IMR-90 (cell line): ENCODE results near the gene GMFB. TPM values are rescaled to one million over a fixed set of nuclear protein-coding genes. Genes with fewer than 3 reads are reported as not detected.

ENCODE experiments used
- ATAC-seq: fragments of 200-7000 bp; cut with Tn5 transposase; 2 replicates; pipeline ENCODE4 v1.9.1; 2020; ENCODE audit warnings: low read depth, mild to moderate bottlenecking, moderate library complexity
- BruUV-seq: library from RNA; stranded (reverse); fragments of 400-500 nt; replicated peaks from 2 replicates; lab custom pipeline; 2021; lab: Mats Ljungman, UMichigan
- CTCF ChIA-PET: fragments of 300-600 bp; formaldehyde crosslinking; extraction: SDS; loops from one replicate; lab custom pipeline; 2021; ENCODE audit warnings: antibody characterized with exemption; lab: Yijun Ruan, JAX
- POLR2A ChIA-PET: fragments of 300-600 bp; sonication (Branson Sonifier 250); formaldehyde crosslinking; loops from one replicate; lab custom pipeline; 2022; ENCODE audit warnings: antibody characterized with exemption; ENCODE audit not compliant: unreplicated experiment; lab: Charles Lee
- DNase-seq: peaks from one replicate; pipeline ENCODE4 v3.0.0; 2013
- H2AFZ ChIP-seq: replicated peaks from 2 replicates; pipeline ENCODE3; 2013; ENCODE audit warnings: low read length, mild to moderate bottlenecking; ENCODE audit not compliant: poor library complexity
- H2AK5ac ChIP-seq: 2 replicates; pipeline ENCODE4 v1.6.1; 2013; ENCODE audit warnings: low read depth, low read length, inconsistent platforms
- H2AK9ac ChIP-seq: replicated peaks from 2 replicates; pipeline ENCODE3; 2013; ENCODE audit warnings: mild to moderate bottlenecking, low read depth, low read length, moderate library complexity; ENCODE audit not compliant: poor library complexity
- H2BK120ac ChIP-seq: 2 replicates; pipeline ENCODE4 v1.6.1; 2013; ENCODE audit warnings: low read depth, low read length, inconsistent platforms
- H2BK15ac ChIP-seq: 3 replicates; pipeline ENCODE4 v1.6.1; 2013; ENCODE audit warnings: low read depth, low read length, inconsistent platforms
- H2BK20ac ChIP-seq: 2 replicates; pipeline ENCODE4 v1.6.1; 2013; ENCODE audit warnings: low read depth, mild to moderate bottlenecking, inconsistent platforms, low read length, moderate library complexity
- H2BK5ac ChIP-seq: 2 replicates; pipeline ENCODE4 v1.6.1; 2013; ENCODE audit warnings: mild to moderate bottlenecking, low read depth, low read length, inconsistent platforms; ENCODE audit not compliant: poor library complexity, severe bottlenecking
- H3K14ac ChIP-seq: replicated peaks from 2 replicates; pipeline ENCODE4 v1.6.1; 2013; ENCODE audit warnings: low read depth, low read length, inconsistent platforms
- H3K18ac ChIP-seq: 2 replicates; pipeline ENCODE4 v1.6.1; 2013; ENCODE audit warnings: low read depth, low read length, control low read depth
- H3K23ac ChIP-seq: 2 replicates; pipeline ENCODE4 v1.6.1; 2013; ENCODE audit warnings: low read depth, low read length, inconsistent platforms
- H3K27ac ChIP-seq: 2 replicates; pipeline ENCODE4 v1.5.1; 2013; ENCODE audit warnings: mild to moderate bottlenecking, control low read depth, low read length; ENCODE audit not compliant: insufficient read depth
- H3K27me3 ChIP-seq: 2 replicates; pipeline ENCODE4 v1.6.1; 2013; ENCODE audit warnings: low read length; ENCODE audit not compliant: control insufficient read depth, insufficient read depth
- H3K36me3 ChIP-seq: 2 replicates; pipeline ENCODE4 v1.6.1; 2013; ENCODE audit warnings: low read length, mixed read lengths; ENCODE audit not compliant: control insufficient read depth, insufficient read depth
- H3K4ac ChIP-seq: 2 replicates; pipeline ENCODE4 v1.6.1; 2013; ENCODE audit warnings: low read depth, low read length, inconsistent platforms
- H3K4me1 ChIP-seq: 2 replicates; pipeline ENCODE4 v1.6.1; 2013; ENCODE audit warnings: low read length, mixed read lengths; ENCODE audit not compliant: control insufficient read depth, insufficient read depth
- H3K4me2 ChIP-seq: 2 replicates; pipeline ENCODE4 v1.6.1; 2013; ENCODE audit warnings: low read depth, mild to moderate bottlenecking, control low read depth, low read length, moderate library complexity
- H3K4me3 ChIP-seq: 2 replicates; pipeline ENCODE4 v1.5.1; 2013; ENCODE audit warnings: low read depth, mild to moderate bottlenecking, control low read depth, low read length, moderate library complexity; ENCODE audit not compliant: insufficient read depth
- H3K56ac ChIP-seq: 2 replicates; pipeline ENCODE4 v1.6.1; 2013; ENCODE audit warnings: low read length, inconsistent platforms; ENCODE audit not compliant: insufficient read depth; ENCODE audit errors: extremely low read depth
- H3K79me1 ChIP-seq, 2 experiments: 2 replicates each; pipeline ENCODE4 v1.6.1; 2013; ENCODE audit warnings: low read length in 2 of 2, inconsistent platforms in 1 of 2, low read depth in 1 of 2
- H3K9ac ChIP-seq: 2 replicates; pipeline ENCODE4 v1.6.1; 2013; ENCODE audit warnings: low read depth, low read length, control low read depth
- H3K9me1 ChIP-seq: 2 replicates; pipeline ENCODE4 v1.6.1; 2013; ENCODE audit warnings: low read length, inconsistent platforms; ENCODE audit not compliant: insufficient read depth
- H3K9me3 ChIP-seq: 2 replicates; pipeline ENCODE4 v1.6.1; 2013; ENCODE audit warnings: low read length; ENCODE audit not compliant: control insufficient read depth, insufficient read depth
- H4K20me1 ChIP-seq: 2 replicates; pipeline ENCODE4 v1.6.1; 2013; ENCODE audit warnings: low read length, inconsistent platforms; ENCODE audit not compliant: insufficient read depth
- H4K5ac ChIP-seq: 2 replicates; pipeline ENCODE4 v1.6.1; 2013; ENCODE audit warnings: mild to moderate bottlenecking, low read depth, low read length, control low read depth
- H4K8ac ChIP-seq, 2 experiments: 2 replicates each; pipeline ENCODE4 v1.6.1; 2013; ENCODE audit warnings: low read depth in 2 of 2, low read length in 2 of 2, control low read depth in 1 of 2, inconsistent platforms in 1 of 2
- H4K91ac ChIP-seq: 2 replicates; pipeline ENCODE4 v1.6.1; 2013; ENCODE audit warnings: low read depth, low read length, inconsistent platforms; ENCODE audit not compliant: insufficient read depth
- CEBPB ChIP-seq: IDR thresholded peaks from 2 replicates; pipeline ENCODE4 v1.6.1; 2012; ENCODE audit warnings: low read depth, low read length, improper control_type of control experiment
- CHD1 ChIP-seq: IDR thresholded peaks from 2 replicates; pipeline ENCODE4 v1.6.1; 2012; ENCODE audit warnings: low read depth, low read length, improper control_type of control experiment
- ELK1 ChIP-seq: fragments of 150-350 bp; IDR thresholded peaks from 2 replicates; pipeline ENCODE4 v1.6.1; 2016; ENCODE audit warnings: low read depth, mild to moderate bottlenecking, low read length, moderate library complexity, borderline replicate concordance
- MAFK ChIP-seq: IDR thresholded peaks from 2 replicates; pipeline ENCODE4 v1.6.1; 2012; ENCODE audit warnings: low read depth, low read length, improper control_type of control experiment
- MAZ ChIP-seq: IDR thresholded peaks from 2 replicates; pipeline ENCODE4 v1.6.1; 2012; ENCODE audit warnings: low read depth, mild to moderate bottlenecking, low read length, improper control_type of control experiment, moderate library complexity, borderline replicate concordance
- MXI1 ChIP-seq: IDR thresholded peaks from 2 replicates; pipeline ENCODE4 v1.6.1; 2012; ENCODE audit warnings: low read depth, mild to moderate bottlenecking, low read length, moderate library complexity, borderline replicate concordance
- NFE2L2 ChIP-seq: fragments of 150-350 bp; IDR thresholded peaks from 2 replicates; pipeline ENCODE4 v1.6.1; 2016; ENCODE audit warnings: low read depth, mild to moderate bottlenecking, low read length
- POLR2A ChIP-seq: IDR thresholded peaks from 2 replicates; pipeline ENCODE4 v1.6.1; 2012; ENCODE audit warnings: mild to moderate bottlenecking, low read depth, low read length
- RCOR1 ChIP-seq: IDR thresholded peaks from 2 replicates; pipeline ENCODE4 v1.6.1; 2012; ENCODE audit warnings: mild to moderate bottlenecking, low read length, improper control_type of control experiment; ENCODE audit not compliant: insufficient replicate concordance
- RFX5 ChIP-seq: IDR thresholded peaks from 2 replicates; pipeline ENCODE4 v1.8.0; 2012; ENCODE audit warnings: low read depth, mild to moderate bottlenecking, low read length, moderate library complexity
- USF2 ChIP-seq: fragments of 150-350 bp; IDR thresholded peaks from 2 replicates; pipeline ENCODE4 v1.6.1; 2017; ENCODE audit warnings: mild to moderate bottlenecking, antibody characterized with exemption, low read length, low read depth
- WGBS, 2 experiments: methylation state at CpG; one replicate each; pipeline versions ENCODE4 v1.1.5 to v1.1.7; 2013; ENCODE audit warnings: missing lambda C conversion rate in 2 of 2; ENCODE audit not compliant: insufficient read length in 1 of 2; ENCODE audit errors: extremely low coverage in 2 of 2; 5-methylcytosine and 5-hydroxymethylcytosine counted together
- dilution Hi-C: fragments of 300-500 bp; cut with HindIII; formaldehyde crosslinking; loops from one replicate; pipeline ENCODE4 v1.14.3; 2018; ENCODE audit warnings: low sequenced_read_pairs; ENCODE audit not compliant: unreplicated experiment
- in situ Hi-C: fragments of 300-500 bp; cut with MboI; formaldehyde crosslinking; loops from 3 replicates; pipeline ENCODE4 v1.14.3; 2019; ENCODE audit warnings: low sequenced_read_pairs, inconsistent platforms, mixed read lengths
- intact Hi-C: fragments of 100-400 bp; cut with micrococcal nuclease; formaldehyde crosslinking; loops from 2 replicates; pipeline ENCODE4 v1.10.0; 2022
- polyA plus RNA-seq, 3 experiments: library from polyadenylated mRNA; depleted of rRNA; stranded (reverse); fragments of >200 nt; gene quantifications; 2 replicates each; pipeline ENCODE4 v1.2.3, GENCODE V29; 2012; ENCODE audit warnings: low replicate concordance in 1 of 3
- total RNA-seq: library from RNA; depleted of rRNA; stranded (reverse); fragments of >200 nt; gene quantifications from 2 replicates; pipeline ENCODE4 v1.2.3, GENCODE V29; 2012
- TF ChIP-seq, protein P1 (sequence below): conservative IDR thresholded peaks from 2 replicates; pipeline ENCODE4 v1.5.1; 2012; ENCODE audit warnings: mild to moderate bottlenecking, low read depth, low read length, improper control_type of control experiment

Gene GMFB
- total and polyA plus RNA-seq, 2 of the 4 experiments (the other 2 are of a cell fraction) = 22.4 to 59.1 TPM

GRCh38 chr14:54515670-54516069 lies 26.9 kb upstream of the GMFB start:
- no peak overlapping the region for H3K23ac ChIP-seq
- DNase-seq (no peak), ATAC-seq (no peak)
- dilution Hi-C loops (no loop called here), intact Hi-C loops (no loop called here), in situ Hi-C loops (no loop called here)
- H2AK5ac ChIP-seq = no peak overlapping the region
- BruUV-seq = no TSS peak
- TF ChIP-seq MAZ (no peak), NFE2L2 (no peak), MXI1 (no peak), CHD1 (no peak), ELK1 (no peak), MAFK (no peak), RCOR1 (no peak), USF2 (no peak), POLR2A (no peak), RFX5 (no peak), CEBPB (no peak)
- TF ChIP-seq, protein P1, sequence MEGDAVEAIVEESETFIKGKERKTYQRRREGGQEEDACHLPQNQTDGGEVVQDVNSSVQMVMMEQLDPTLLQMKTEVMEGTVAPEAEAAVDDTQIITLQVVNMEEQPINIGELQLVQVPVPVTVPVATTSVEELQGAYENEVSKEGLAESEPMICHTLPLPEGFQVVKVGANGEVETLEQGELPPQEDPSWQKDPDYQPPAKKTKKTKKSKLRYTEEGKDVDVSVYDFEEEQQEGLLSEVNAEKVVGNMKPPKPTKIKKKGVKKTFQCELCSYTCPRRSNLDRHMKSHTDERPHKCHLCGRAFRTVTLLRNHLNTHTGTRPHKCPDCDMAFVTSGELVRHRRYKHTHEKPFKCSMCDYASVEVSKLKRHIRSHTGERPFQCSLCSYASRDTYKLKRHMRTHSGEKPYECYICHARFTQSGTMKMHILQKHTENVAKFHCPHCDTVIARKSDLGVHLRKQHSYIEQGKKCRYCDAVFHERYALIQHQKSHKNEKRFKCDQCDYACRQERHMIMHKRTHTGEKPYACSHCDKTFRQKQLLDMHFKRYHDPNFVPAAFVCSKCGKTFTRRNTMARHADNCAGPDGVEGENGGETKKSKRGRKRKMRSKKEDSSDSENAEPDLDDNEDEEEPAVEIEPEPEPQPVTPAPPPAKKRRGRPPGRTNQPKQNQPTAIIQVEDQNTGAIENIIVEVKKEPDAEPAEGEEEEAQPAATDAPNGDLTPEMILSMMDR = no peak
- H2AK9ac ChIP-seq = no peak overlapping the region
- POLR2A ChIA-PET = no interaction called here
- no peaks in the 10 kb centered on the region for H3K9me3 ChIP-seq
- CTCF ChIA-PET = no interaction called here
- no peak overlapping the region for H4K8ac ChIP-seq
- H3K27ac ChIP-seq = no peak overlapping the region
- H3K18ac ChIP-seq = no peak overlapping the region
- no peak overlapping the region for H3K4me2 ChIP-seq
- peaks cover under 1% of the 10 kb centered on the region; the same call in 1 of the 2 replicates for H3K4me1 ChIP-seq
- no peak overlapping the region for H2AFZ ChIP-seq
- H3K4me3 ChIP-seq = no peak overlapping the region
- H3K4ac ChIP-seq = no peak overlapping the region
- H2BK120ac ChIP-seq = no peak overlapping the region
- no peak overlapping the region for H4K5ac ChIP-seq
- no peak overlapping the region for H2BK5ac ChIP-seq
- no peak overlapping the region for H3K56ac ChIP-seq
- H3K36me3 ChIP-seq = 0 out of 2 replicates have a peak, but pooled peaks cover 3% of the 10 kb centered on the region
- WGBS, 2 experiments = no CpG with 5 or more reads among the region's 1 CpG
- no peak overlapping the region for H2BK15ac ChIP-seq
- no peak overlapping the region for H3K14ac ChIP-seq
- H4K91ac ChIP-seq = no peak overlapping the region
- no peak overlapping the region for H2BK20ac ChIP-seq
- H3K79me1 ChIP-seq = peaks cover 25 to 55% of the 10 kb centered on the region in 2 experiments
- H4K20me1 ChIP-seq = peaks cover 4% of the 10 kb centered on the region; the same call in 1 of the 2 replicates
- H3K9ac ChIP-seq = no peak overlapping the region
- H3K27me3 ChIP-seq = no peaks in the 10 kb centered on the region
- 0 out of 2 replicates have a peak, but pooled peaks cover 3% of the 10 kb centered on the region for H3K9me1 ChIP-seq
